Colonic mucosa (tissue), 4 donors: ENCODE measurements around the gene SNX30. TPM values are rescaled to one million over a fixed set of nuclear protein-coding genes. Genes with fewer than 3 reads are reported as not detected.

Experiments used
- DNase-seq: peaks from one replicate; pipeline ENCODE4 v3.0.0-alpha.2; 2020
- H3K27ac ChIP-seq: fragments of 200-600 bp; one replicate; pipeline ENCODE4 v1.8.0; 2021
- H3K27me3 ChIP-seq: fragments of 200-600 bp; one replicate; pipeline ENCODE4 v1.8.0; 2021
- H3K36me3 ChIP-seq: fragments of 200-600 bp; one replicate; pipeline ENCODE4 v1.8.0; 2021
- H3K4me1 ChIP-seq: fragments of 200-600 bp; one replicate; pipeline ENCODE4 v1.8.0; 2021; ENCODE audit warnings: mild to moderate bottlenecking
- H3K4me3 ChIP-seq: fragments of 200-600 bp; one replicate; pipeline ENCODE4 v1.8.0; 2021
- H3K9ac ChIP-seq, 2 donors: one replicate each; pipeline ENCODE4 v1.7.0; 2013; ENCODE audit warnings: control low read depth in 2 of 2, low read depth in 2 of 2, low read length in 2 of 2
- H3K9me3 ChIP-seq: fragments of 200-600 bp; one replicate; pipeline ENCODE4 v1.8.0; 2021
- intact Hi-C: fragments of 100-400 bp; cut with DNase I; formaldehyde crosslinking; loops from one replicate; pipeline ENCODE4 v1.14.1; 2022
- total RNA-seq, 2 donors: library from RNA; stranded (reverse); fragmentation: NEBNext Ultra II Directional in 1 of 2; extraction: Animal tissue kit (Norgen Biotek cat#: 25700) in 1 of 2; gene quantifications; one replicate each; pipeline ENCODE4 v1.2.1, GENCODE V29; 2021
- TF ChIP-seq, protein P1 (sequence below): fragments of 200-600 bp; IDR thresholded peaks from one replicate; pipeline ENCODE4 v1.8.0; 2022; ENCODE audit warnings: antibody characterized with exemption, mild to moderate bottlenecking
- donor health status: healthy.
- donor health status: DM: no; HTN: no; CAD: no.
- donor health status: DM: no; HTN: no; CAD: no.

The SNX30 gene
- total RNA-seq, result 10 to 100 TPM; 17.1 to 30.3 TPM

DNA sequence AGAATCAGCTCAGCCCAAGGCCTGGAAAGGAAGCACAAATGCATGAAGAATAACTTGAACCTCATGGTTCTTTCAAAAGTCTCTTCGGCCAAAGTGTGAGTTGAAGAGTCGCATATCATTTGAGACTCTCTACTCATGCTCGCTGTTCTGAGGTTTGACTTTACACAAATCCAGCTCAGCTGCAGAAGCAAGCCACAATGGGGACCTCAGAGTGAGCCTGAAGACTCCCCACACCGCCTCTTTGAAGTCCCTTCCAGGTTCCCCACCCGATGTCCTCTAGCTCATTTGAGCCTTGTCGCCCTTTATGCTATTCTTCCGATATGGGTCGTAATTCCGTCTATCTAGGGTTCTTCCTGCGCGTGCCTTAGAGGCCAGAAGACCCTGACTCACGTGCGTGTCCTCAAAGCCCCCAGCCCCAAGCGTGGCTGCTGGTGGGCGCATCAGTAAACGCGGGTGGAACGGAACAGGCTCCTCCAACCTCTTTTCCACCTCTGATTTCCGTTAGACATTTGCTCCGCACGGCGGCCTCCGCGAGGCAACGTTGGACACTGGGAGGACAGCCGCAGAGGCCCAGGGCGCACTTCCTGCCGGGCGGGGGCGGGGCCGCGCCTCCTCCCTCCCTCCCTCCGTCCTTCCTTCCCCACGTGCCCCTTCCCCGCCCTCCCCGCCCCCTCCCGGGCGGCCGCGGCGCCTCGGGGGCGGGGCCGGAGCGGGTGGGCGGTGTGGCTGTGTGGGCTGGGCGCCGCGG, at the start of gene SNX30:
TSS of gene SNX30 (plus strand) at position 745 of the 748 bp plus-strand sequence. CDS start 242 bp downstream, outside the sequence.
- intact Hi-C loops, result no loop called here
- Histone ChIP-seq H3K9ac (peak within 1 kb of the TSS; percentile 92 to 96), H3K4me1 (peaks cover 23% of the 10 kb centered on the region), H3K4me3 (peak within 1 kb of the TSS; percentile 79), H3K9me3 (no peaks in the 10 kb centered on the region), H3K36me3 (no peaks in the 10 kb centered on the region), H3K27me3 (no peaks in the 10 kb centered on the region), H3K27ac (peak within 1 kb of the TSS; percentile 78)
- TF ChIP-seq, protein P1, sequence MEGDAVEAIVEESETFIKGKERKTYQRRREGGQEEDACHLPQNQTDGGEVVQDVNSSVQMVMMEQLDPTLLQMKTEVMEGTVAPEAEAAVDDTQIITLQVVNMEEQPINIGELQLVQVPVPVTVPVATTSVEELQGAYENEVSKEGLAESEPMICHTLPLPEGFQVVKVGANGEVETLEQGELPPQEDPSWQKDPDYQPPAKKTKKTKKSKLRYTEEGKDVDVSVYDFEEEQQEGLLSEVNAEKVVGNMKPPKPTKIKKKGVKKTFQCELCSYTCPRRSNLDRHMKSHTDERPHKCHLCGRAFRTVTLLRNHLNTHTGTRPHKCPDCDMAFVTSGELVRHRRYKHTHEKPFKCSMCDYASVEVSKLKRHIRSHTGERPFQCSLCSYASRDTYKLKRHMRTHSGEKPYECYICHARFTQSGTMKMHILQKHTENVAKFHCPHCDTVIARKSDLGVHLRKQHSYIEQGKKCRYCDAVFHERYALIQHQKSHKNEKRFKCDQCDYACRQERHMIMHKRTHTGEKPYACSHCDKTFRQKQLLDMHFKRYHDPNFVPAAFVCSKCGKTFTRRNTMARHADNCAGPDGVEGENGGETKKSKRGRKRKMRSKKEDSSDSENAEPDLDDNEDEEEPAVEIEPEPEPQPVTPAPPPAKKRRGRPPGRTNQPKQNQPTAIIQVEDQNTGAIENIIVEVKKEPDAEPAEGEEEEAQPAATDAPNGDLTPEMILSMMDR, result no peak
- peak; percentile 91 for DNase-seq

DNA sequence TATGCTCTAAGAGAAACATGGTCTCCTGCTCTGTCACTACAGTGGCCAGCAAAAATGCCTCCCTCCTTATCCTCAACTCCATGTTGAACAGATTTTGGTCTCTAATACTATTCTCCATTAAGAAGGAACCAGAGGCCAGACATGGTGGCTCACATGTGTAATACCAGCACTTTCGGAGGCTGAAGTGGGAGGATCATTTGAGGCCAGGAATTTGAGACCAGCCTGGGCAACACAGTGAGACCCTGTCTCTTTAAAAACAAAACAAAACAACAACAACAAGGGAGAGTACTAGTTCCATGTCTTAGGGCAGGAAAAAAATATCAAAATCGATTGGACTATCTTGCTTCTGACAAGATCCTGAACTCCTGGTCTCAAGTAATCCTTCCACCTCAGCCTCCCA, 47.3 kb upstream of the SNX30 start:
- Histone ChIP-seq H3K27me3 (no peaks in the 10 kb centered on the region), H3K27ac (no peak overlapping the region), H3K9me3 (no peaks in the 10 kb centered on the region), H3K9ac (no peak overlapping the region), H3K4me1 (no peaks in the 10 kb centered on the region), H3K36me3 (no peaks in the 10 kb centered on the region), H3K4me3 (no peak overlapping the region)
- intact Hi-C loops, result loop anchor here (10.0 kb wide), 1 partner anchor 249 kb away; no protein-coding TSS in a partner anchor
- TF ChIP-seq, protein P1, result no peak
- DNase-seq, result no peak

DNA sequence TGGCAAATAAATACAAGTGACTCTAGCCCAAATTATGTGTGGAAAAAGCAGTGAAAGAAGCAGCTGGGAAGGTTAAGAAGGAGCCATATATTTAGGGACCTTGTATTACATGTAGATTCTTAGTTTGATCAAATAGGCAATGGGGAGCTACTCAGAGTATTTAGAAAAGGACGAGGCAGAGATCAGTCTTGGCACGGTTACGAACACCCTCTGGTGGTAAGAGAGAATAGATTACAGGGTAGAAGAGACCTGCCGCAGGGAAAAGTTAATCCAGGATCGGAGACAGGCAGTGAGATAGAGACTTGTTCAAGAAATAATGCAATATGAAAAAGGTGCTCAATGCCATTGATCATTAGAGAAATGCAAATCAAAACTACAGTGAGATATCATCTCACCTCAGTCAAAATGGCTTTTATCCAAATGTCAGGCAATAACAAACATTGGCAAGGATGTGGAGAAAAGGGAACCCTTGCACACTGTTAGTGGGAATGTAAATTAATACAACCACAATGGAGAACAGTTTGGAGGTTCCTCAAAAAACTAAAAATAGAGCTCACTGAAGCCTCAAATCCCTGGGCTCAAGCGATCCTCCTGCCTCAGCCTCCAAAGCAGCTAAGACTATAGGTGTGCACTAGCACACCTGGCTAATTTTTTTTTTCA, 44.7 kb upstream of the SNX30 start:
- TF ChIP-seq, protein P1, result peak; percentile 24
- intact Hi-C loops, result loop anchor here (10.0 kb wide), 1 partner anchor 251 kb away; no protein-coding TSS in a partner anchor
- H3K4me3 ChIP-seq, result no peak overlapping the region
- no peaks in the 10 kb centered on the region for H3K36me3 ChIP-seq
- H3K27ac ChIP-seq, result no peak overlapping the region
- H3K27me3 ChIP-seq, result no peaks in the 10 kb centered on the region
- no peak overlapping the region for H3K9ac ChIP-seq
- no peaks in the 10 kb centered on the region for H3K4me1 ChIP-seq
- DNase-seq, result no peak
- H3K9me3 ChIP-seq, result no peaks in the 10 kb centered on the region

DNA sequence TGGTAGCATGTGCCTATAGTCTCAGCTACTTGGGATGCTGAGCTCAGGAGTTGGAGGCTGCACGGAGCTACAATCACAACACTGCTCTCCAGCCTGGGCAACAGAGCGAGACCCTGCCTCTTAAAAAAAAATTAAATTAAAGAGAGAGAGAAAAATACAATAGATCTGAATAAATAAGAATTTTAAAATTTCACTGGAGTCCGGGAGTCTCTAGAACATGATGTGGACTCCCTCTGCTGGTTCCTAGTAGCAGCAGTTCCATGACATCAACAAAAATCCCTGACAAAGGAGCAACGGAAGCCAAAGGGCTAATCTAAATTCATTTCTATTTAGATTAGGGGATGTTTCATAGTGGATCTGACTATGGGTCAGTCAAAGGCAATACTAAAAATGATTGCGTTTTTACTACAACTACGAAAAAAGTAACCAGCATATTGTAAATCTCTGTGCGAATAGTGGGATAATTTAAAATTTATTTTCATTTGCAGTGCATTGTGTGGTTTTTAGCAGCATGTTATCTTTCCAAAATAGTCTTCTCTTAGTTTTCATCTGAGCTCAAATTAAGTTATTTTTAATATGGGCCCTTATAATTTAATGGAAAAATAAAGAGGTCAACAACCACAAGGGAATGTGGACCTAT, 39.4 kb upstream of the SNX30 start:
- intact Hi-C loops, result loop anchor here (10.0 kb wide), 1 partner anchor 84 kb away; no protein-coding TSS in a partner anchor
- no peaks in the 10 kb centered on the region for H3K36me3 ChIP-seq

DNA sequence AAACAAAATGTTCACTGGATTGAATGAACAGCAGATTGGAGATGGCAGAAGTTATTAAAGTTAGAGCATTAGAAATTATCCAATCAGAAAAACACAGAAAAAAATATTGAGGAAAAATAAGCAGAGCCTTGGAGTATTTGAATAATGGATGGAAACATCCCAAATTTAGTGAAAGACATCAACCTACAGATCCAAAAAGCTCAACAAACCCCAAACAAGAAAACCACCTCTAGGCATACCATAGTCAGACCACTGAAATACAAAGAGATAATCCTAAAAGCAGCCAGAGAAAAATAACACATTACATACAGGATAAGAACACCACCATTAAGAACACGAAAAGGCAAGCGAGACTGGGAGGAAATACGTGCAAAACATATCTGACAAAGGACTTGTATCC, 37.9 kb upstream of the SNX30 start:
- H3K9me3 ChIP-seq, result no peaks in the 10 kb centered on the region
- H3K27ac ChIP-seq, result no peak overlapping the region
- no peaks in the 10 kb centered on the region for H3K36me3 ChIP-seq
- H3K9ac ChIP-seq, result no peak overlapping the region
- H3K4me3 ChIP-seq, result no peak overlapping the region
- no peak for DNase-seq
- TF ChIP-seq, protein P1, result no peak
- no peaks in the 10 kb centered on the region for H3K4me1 ChIP-seq
- H3K27me3 ChIP-seq, result no peaks in the 10 kb centered on the region
- intact Hi-C loops, result loop anchor here (10.0 kb wide), 1 partner anchor 82 kb away; no protein-coding TSS in a partner anchor

More for the DNA sequence above, 39.4 kb upstream of the SNX30 start:
- Histone ChIP-seq H3K27ac (no peak overlapping the region), H3K9ac (no peak overlapping the region), H3K4me1 (no peaks in the 10 kb centered on the region), H3K4me3 (no peak overlapping the region), H3K9me3 (no peaks in the 10 kb centered on the region), H3K27me3 (no peaks in the 10 kb centered on the region)
- DNase-seq, result no peak
- TF ChIP-seq, protein P1, result peak; percentile 22
